Spleen (tissue), 11 donors: ENCODE data around the gene GPHN. TPM values are rescaled to one million over a fixed set of nuclear protein-coding genes. Genes with fewer than 3 reads are reported as not detected.
"Not testable (repeated sequence)": the region's sequence is repeated elsewhere in the genome, so short reads cannot be mapped to it uniquely, and the experiment has no call there.

ENCODE experiments used
- DNase-seq: peaks from one replicate; pipeline ENCODE4 v3.0.0-alpha.2; 2020
- H3K27ac ChIP-seq, 8 donors: fragments of 200-600 bp; sonication (generic) in 7 of 8; 1 replicate in 4 of 8; 2 replicates in 4 of 8; pipeline versions ENCODE4 v1.5.0 to v1.8.0; 2016 to 2021; ENCODE audit warnings: inconsistent platforms in 4 of 8, mild to moderate bottlenecking in 4 of 8, moderate library complexity in 1 of 8
- H3K27me3 ChIP-seq, 7 donors: fragments of 200-600 bp; sonication (generic) in 6 of 7; replicated peaks in 1 of 7; 1 replicate in 4 of 7; 2 replicates in 3 of 7; pipeline versions ENCODE4 v1.5.0 to v1.8.0; 2016 to 2021; ENCODE audit warnings: inconsistent platforms in 3 of 7, mild to moderate bottlenecking in 1 of 7
- H3K36me3 ChIP-seq, 6 donors: fragments of 200-600 bp; sonication (generic) in 5 of 6; 1 replicate in 4 of 6; 2 replicates in 2 of 6; pipeline versions ENCODE4 v1.5.0 to v1.8.0; 2016 to 2021; ENCODE audit warnings: inconsistent platforms in 2 of 6
- H3K4me1 ChIP-seq, 6 donors: fragments of 200-600 bp; sonication (generic) in 5 of 6; 1 replicate in 3 of 6; 2 replicates in 3 of 6; pipeline versions ENCODE4 v1.5.0 to v1.8.0; 2016 to 2021; ENCODE audit warnings: inconsistent platforms in 3 of 6
- H3K4me3 ChIP-seq, 8 donors: fragments of 200-600 bp; sonication (generic) in 7 of 8; 1 replicate in 4 of 8; 2 replicates in 4 of 8; pipeline versions ENCODE4 v1.5.0 to v1.8.0; 2016 to 2021; ENCODE audit warnings: inconsistent platforms in 4 of 8, mild to moderate bottlenecking in 4 of 8, moderate library complexity in 2 of 8
- H3K9me3 ChIP-seq, 8 donors: fragments of 200-600 bp; sonication (generic) in 7 of 8; 1 replicate in 4 of 8; 2 replicates in 4 of 8; pipeline versions ENCODE4 v1.5.0 to v1.8.0; 2016 to 2021; ENCODE audit warnings: inconsistent platforms in 4 of 8
- POLR2A ChIP-seq, 3 donors: fragments of 450-650 bp; IDR thresholded peaks; one replicate each; pipeline ENCODE4 v1.5.1; 2017; ENCODE audit warnings: antibody characterized with exemption in 3 of 3, mild to moderate bottlenecking in 1 of 3
- POLR2AphosphoS5 ChIP-seq, 3 donors: sonication (generic); formaldehyde crosslinking; IDR thresholded peaks; one replicate each; pipeline ENCODE4 v1.5.1; 2017; ENCODE audit warnings: antibody characterized with exemption in 3 of 3
- WGBS, 5 donors: extraction: QIAGEN DNeasy Blood & Tissue Kit in 3 of 5; methylation state at CpG; one replicate each; pipeline versions ENCODE4 v1.1.5 to v1.1.7; 2013 to 2018; 5-methylcytosine and 5-hydroxymethylcytosine counted together
- intact Hi-C: fragments of 100-400 bp; cut with DNase I; formaldehyde crosslinking; loops from one replicate; pipeline ENCODE4 v1.15.0; 2023; ENCODE audit warnings: low total_unique reads
- polyA plus RNA-seq, 3 donors: library from polyadenylated mRNA; stranded (reverse); fragments of 200-250 nt; gene quantifications; one replicate each; pipeline ENCODE4 v1.2.1, GENCODE V29; 2013
- total RNA-seq, 7 donors: library from RNA; depleted of rRNA in 3 of 7; stranded (reverse); fragments of >200 nt in 3 of 7; fragmentation: NEBNext Ultra II Directional in 4 of 7; extraction: Animal tissue kit (Norgen Biotek cat#: 25700) in 4 of 7; gene quantifications; one replicate each; pipeline versions ENCODE4 v1.1.0 to v1.2.1, GENCODE V29; 2016 to 2021
- TF ChIP-seq, protein P1 (sequence below), 11 experiments: fragments of 200-600 bp in 7 of 11; fragments of 450-650 bp in 4 of 11; sonication (generic) in 4 of 11; IDR thresholded peaks in 8 of 11; conservative IDR thresholded peaks in 3 of 11; 1 replicate in 7 of 11; 2 replicates in 4 of 11; pipeline versions ENCODE4 v1.4.0 to v1.8.0; 2016 to 2021; ENCODE audit warnings: antibody characterized with exemption in 11 of 11, inconsistent platforms in 4 of 11, mild to moderate bottlenecking in 1 of 11
- donor health status: healthy with polysubstance abuse.
- donor health status: DM: no; HTN: no; CAD: no; lungs with moderate emphysema.
- donor health status: DM: no; HTN: no; CAD: no.
- donor health status: Bipolar disorder and iron deficiency.
- donor health status: healthy.
- donor health status: DM: no; HTN: no; CAD: no.
- donor health status: DM: yes; HTN: yes; CAD: no.

The GPHN gene
- total and polyA plus RNA-seq, 10 donors: 9.0 to 26.9 (median 15.7) TPM

DNA sequence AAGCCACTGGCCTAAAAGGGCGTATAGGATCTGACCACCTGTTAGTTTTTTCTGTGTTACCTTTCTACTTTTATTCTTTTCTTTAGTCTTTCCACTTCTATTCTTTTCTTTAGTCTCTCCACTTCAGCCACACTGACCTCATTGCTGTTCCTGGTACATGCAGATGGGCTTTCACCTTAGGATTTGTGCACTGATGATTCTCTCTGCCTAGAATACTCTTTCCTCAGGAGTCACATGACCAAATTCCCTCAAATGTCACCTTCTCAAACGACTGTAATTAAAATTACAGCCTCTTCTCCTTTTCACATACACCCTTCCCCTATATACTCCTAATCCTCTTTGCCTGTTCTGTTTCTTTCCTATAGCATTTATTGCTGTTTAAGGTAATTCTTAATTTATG lies 36.0 kb downstream of the GPHN start:
- intact Hi-C loops: no loop called here
- TF ChIP-seq POLR2AphosphoS5 (IDR thresholded peaks at IDR 0.05): no peak
- TF ChIP-seq, protein P1, sequence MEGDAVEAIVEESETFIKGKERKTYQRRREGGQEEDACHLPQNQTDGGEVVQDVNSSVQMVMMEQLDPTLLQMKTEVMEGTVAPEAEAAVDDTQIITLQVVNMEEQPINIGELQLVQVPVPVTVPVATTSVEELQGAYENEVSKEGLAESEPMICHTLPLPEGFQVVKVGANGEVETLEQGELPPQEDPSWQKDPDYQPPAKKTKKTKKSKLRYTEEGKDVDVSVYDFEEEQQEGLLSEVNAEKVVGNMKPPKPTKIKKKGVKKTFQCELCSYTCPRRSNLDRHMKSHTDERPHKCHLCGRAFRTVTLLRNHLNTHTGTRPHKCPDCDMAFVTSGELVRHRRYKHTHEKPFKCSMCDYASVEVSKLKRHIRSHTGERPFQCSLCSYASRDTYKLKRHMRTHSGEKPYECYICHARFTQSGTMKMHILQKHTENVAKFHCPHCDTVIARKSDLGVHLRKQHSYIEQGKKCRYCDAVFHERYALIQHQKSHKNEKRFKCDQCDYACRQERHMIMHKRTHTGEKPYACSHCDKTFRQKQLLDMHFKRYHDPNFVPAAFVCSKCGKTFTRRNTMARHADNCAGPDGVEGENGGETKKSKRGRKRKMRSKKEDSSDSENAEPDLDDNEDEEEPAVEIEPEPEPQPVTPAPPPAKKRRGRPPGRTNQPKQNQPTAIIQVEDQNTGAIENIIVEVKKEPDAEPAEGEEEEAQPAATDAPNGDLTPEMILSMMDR (IDR thresholded peaks at IDR 0.05 in 8 of 11, conservative IDR thresholded peaks at IDR 0.05 in 3 of 11): no peak
- no peak for TF ChIP-seq POLR2A (IDR thresholded peaks at IDR 0.05)
- Histone ChIP-seq H3K4me1 (no peaks in the 10 kb centered on the region), H3K27me3 (no peaks in the 10 kb centered on the region), H3K9me3 (no peaks in the 10 kb centered on the region), H3K36me3 (no peaks in the 10 kb centered on the region), H3K27ac (no peak overlapping the region), H3K4me3 (no peak overlapping the region)
- DNase-seq: no peak
- WGBS, 5 donors: 48 to 85% (median 71%) methylated on average over 2 of the region's 2 CpGs

DNA sequence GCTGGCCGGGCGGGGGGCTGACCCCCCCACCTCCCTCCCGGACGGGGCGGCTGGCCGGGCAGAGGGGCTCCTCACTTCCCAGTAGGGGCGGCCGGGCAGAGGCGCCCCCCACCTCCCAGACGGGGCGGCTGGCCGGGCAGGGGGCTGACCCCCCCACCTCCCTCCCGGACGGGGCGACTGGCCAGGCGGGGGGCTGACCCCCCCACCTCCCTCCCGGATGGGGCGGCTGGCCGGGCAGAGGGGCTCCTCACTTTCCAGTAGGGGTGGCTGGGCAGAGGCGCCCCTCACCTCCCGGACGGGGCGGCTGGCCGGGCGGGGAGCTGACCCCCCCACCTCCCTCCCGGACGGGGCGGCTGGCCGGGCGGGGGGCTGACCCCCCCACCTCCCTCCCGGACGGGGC lies 37.2 kb downstream of the GPHN start:
- H3K27me3 ChIP-seq, DNase-seq, H3K9me3 ChIP-seq, intact Hi-C loops, H3K27ac ChIP-seq, H3K4me3 ChIP-seq, H3K36me3 ChIP-seq, H3K4me1 ChIP-seq: not testable (repeated sequence)
- WGBS, 5 donors: 67 to 95% (median 90%) methylated on average over 3 to 26 of the region's 32 CpGs; no CpG with 5 or more reads in 2 of the 5 donors

DNA sequence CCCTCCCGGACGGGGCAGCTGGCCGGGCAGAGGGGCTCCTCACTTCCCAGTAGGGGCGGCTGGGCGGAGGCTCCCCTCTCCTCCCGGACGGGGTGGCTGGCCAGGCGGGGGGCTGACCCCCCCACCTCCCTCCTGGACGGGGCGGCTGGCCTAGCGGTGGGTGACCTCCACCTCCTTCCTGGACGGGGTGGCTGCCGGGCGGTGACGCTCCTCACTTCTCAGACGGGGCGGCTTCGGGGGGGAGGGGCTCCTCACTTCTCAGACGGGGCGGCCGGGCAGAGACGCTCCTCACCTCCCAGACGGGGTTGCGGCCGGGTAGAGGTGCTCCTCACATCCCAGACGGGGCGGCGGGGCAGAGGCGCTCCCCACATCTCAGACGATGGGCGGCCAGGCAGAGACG lies 37.8 kb downstream of the GPHN start:
- intact Hi-C loops, DNase-seq: not testable (repeated sequence)
- 93 to 99% (median 96%) methylated on average over 4 to 31 of the region's 32 CpGs; no CpG with 5 or more reads in 1 of the 5 donors for WGBS, 5 donors

DNA sequence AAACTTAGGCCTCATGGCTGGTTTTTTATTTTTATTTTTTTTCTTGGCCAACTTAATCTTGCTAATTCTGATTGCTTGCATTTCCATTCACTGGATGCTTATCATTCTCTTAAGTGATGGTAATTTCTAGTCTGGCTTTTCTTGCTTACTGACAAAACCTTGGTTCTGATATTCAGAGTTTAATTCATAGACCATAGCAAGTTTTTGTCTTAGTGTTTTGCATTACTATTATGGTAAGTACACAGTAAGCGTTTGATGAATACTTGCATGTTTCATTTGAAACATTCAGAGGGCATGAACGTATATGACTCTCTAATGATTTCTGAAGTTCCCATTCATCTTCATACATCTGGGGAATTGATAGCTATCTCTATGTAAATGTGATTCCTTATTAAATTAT lies 55.8 kb downstream of the GPHN start:
- DNase-seq: no peak
- no peak for TF ChIP-seq POLR2A (IDR thresholded peaks at IDR 0.05)
- TF ChIP-seq POLR2AphosphoS5 (IDR thresholded peaks at IDR 0.05): no peak
- TF ChIP-seq, protein P1 (IDR thresholded peaks at IDR 0.05 in 8 of 11, conservative IDR thresholded peaks at IDR 0.05 in 3 of 11): no peak
- 84 to 96% (median 94%) methylated on average over 2 of the region's 2 CpGs for WGBS, 5 donors
- Histone ChIP-seq H3K36me3 (no peaks in the 10 kb centered on the region), H3K27ac (no peak overlapping the region), H3K4me3 (no peak overlapping the region), H3K9me3 (peaks cover 0 to 8% (median 0%) of the 10 kb centered on the region in 8 donors), H3K4me1 (no peaks in the 10 kb centered on the region), H3K27me3 (no peaks in the 10 kb centered on the region)
- intact Hi-C loops: no loop called here

More for the DNA sequence above, 37.8 kb downstream of the GPHN start:
- H3K27ac ChIP-seq, H3K4me3 ChIP-seq, H3K9me3 ChIP-seq, H3K36me3 ChIP-seq, H3K27me3 ChIP-seq, H3K4me1 ChIP-seq: not testable (repeated sequence)

DNA sequence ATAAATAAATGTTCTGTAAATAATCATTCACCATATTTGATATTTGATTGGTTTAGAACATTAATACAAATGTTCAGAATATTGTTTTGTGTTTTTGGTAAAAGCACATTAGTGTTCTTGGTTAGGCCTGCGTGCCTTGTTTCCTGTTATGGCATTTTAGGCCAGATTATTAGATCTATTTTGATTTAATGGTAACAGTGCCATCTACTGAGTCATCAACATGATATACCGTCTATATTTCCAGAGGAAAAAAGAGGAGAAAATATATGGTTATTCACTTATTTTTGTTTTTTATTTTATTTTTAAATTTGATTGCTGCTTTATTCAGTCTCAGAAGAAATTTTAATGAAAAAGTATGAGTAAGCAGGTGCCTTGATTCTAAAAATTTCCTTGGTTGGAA lies 60.3 kb downstream of the GPHN start:
- intact Hi-C loops: no loop called here
- Histone ChIP-seq H3K27ac (no peak overlapping the region), H3K36me3 (peaks cover 0 to 5% (median 0%) of the 10 kb centered on the region in 6 donors), H3K4me3 (no peak overlapping the region), H3K27me3 (no peaks in the 10 kb centered on the region), H3K4me1 (no peaks in the 10 kb centered on the region), H3K9me3 (peaks cover 0 to 26% (median 23%) of the 10 kb centered on the region in 8 donors)
- TF ChIP-seq POLR2AphosphoS5 (IDR thresholded peaks at IDR 0.05): no peak
- TF ChIP-seq POLR2A (IDR thresholded peaks at IDR 0.05): no peak
- TF ChIP-seq, protein P1 (IDR thresholded peaks at IDR 0.05 in 8 of 11, conservative IDR thresholded peaks at IDR 0.05 in 3 of 11): no peak
- WGBS, 5 donors: 61 to 75% (median 66%) methylated on average over 2 of the region's 2 CpGs
- no peak for DNase-seq
